Calu3 (cell line): ENCODE results near the gene TMEM178B. TPM values are rescaled to one million over a fixed set of nuclear protein-coding genes. Genes with fewer than 3 reads are reported as not detected.

Experiments
- BruUV-seq: library from RNA; stranded (reverse); fragments of 400-500 nt; replicated peaks from 2 replicates; lab custom pipeline; 2021; lab: Mats Ljungman, UMichigan
- CTCF ChIA-PET: fragments of 300-600 bp; sonication (Branson Sonifier 250); formaldehyde crosslinking; loops from one replicate; lab custom pipeline; 2022; ENCODE audit warnings: antibody characterized with exemption; lab: Charles Lee
- DNase-seq: peaks from one replicate; pipeline ENCODE4 v3.0.0; 2022
- H3K27ac Mint-ChIP-seq: one replicate; pipeline ENCODE4 v1.8.0; 2022; ENCODE audit warnings: mixed read lengths; ENCODE audit not compliant: unreplicated experiment
- H3K27me3 Mint-ChIP-seq: one replicate; pipeline ENCODE4 v1.8.0; 2022; ENCODE audit warnings: mixed read lengths; ENCODE audit not compliant: unreplicated experiment
- H3K36me3 Mint-ChIP-seq: one replicate; pipeline ENCODE4 v1.8.0; 2022; ENCODE audit warnings: mild to moderate bottlenecking, moderate library complexity, mixed read lengths; ENCODE audit not compliant: insufficient read depth, unreplicated experiment
- H3K4me1 Mint-ChIP-seq: one replicate; pipeline ENCODE4 v1.8.0; 2022; ENCODE audit warnings: mild to moderate bottlenecking, low read depth, mixed read lengths; ENCODE audit not compliant: unreplicated experiment
- H3K4me3 Mint-ChIP-seq: one replicate; pipeline ENCODE4 v1.8.0; 2022; ENCODE audit warnings: mild to moderate bottlenecking, low read depth, moderate library complexity, mixed read lengths; ENCODE audit not compliant: unreplicated experiment
- H3K9me3 Mint-ChIP-seq: one replicate; pipeline ENCODE4 v1.8.0; 2022; ENCODE audit warnings: low read depth, mixed read lengths; ENCODE audit not compliant: unreplicated experiment
- intact Hi-C: fragments of 100-400 bp; cut with micrococcal nuclease; formaldehyde crosslinking; loops from one replicate; pipeline ENCODE4 v1.10.0; 2022; ENCODE audit not compliant: unreplicated experiment
- total RNA-seq: library from RNA; stranded (reverse); gene quantifications from 2 replicates; pipeline ENCODE4 v1.2.3, GENCODE V29; 2022
- TF ChIP-seq, protein P1 (sequence below): fragments of 200-600 bp; IDR thresholded peaks from one replicate; pipeline ENCODE4 v1.8.0; 2022; ENCODE audit warnings: antibody characterized with exemption; ENCODE audit not compliant: unreplicated experiment

TMEM178B gene
- total RNA-seq, 1 experiment from 2014 or later: 1.5 TPM

DNA sequence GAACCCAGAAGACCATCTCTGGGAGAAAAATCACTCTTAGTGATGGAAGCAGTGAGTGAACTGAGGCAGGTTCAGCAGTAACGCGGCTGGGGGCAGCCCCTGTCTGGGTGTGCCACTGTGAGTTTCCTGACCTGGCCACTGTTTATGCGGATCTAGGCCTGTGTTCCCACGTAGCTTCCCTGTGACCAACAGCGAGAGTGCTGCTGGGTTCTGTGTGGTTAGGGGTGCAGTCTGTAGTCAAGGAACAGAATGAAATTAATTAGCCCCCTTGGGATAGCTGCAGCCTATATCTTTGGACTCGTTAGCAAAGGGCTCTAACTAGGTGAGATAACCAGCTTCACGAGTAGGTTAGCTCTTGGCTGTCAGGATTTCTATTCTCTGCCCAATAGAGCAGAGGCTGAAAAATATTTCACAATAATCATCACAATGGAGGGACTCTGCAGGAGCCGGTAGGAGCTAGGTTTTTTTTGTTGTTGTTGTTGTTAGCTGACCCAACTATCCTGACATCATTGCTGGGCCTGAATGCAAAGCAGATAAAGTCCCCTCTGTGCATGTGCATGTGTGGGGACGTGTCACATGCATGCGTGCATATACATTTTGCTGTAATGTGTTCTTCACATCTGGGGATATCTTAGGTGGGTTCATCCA is 164.9 kb downstream of the TMEM178B start:
- Mint-ChIP-seq H3K4me1 (no peaks in the 10 kb centered on the region), H3K27me3 (peaks cover 12% of the 10 kb centered on the region), H3K27ac (no peak overlapping the region), H3K4me3 (no peak overlapping the region), H3K36me3 (peaks cover 3% of the 10 kb centered on the region), H3K9me3 (no peaks in the 10 kb centered on the region)
- no peak for DNase-seq
- intact Hi-C loops: loop anchor here (10.0 kb wide), 1 partner anchor 296 kb away; no protein-coding TSS in a partner anchor
- CTCF ChIA-PET: no interaction called here
- no TSS peak for BruUV-seq
- TF ChIP-seq, protein P1, sequence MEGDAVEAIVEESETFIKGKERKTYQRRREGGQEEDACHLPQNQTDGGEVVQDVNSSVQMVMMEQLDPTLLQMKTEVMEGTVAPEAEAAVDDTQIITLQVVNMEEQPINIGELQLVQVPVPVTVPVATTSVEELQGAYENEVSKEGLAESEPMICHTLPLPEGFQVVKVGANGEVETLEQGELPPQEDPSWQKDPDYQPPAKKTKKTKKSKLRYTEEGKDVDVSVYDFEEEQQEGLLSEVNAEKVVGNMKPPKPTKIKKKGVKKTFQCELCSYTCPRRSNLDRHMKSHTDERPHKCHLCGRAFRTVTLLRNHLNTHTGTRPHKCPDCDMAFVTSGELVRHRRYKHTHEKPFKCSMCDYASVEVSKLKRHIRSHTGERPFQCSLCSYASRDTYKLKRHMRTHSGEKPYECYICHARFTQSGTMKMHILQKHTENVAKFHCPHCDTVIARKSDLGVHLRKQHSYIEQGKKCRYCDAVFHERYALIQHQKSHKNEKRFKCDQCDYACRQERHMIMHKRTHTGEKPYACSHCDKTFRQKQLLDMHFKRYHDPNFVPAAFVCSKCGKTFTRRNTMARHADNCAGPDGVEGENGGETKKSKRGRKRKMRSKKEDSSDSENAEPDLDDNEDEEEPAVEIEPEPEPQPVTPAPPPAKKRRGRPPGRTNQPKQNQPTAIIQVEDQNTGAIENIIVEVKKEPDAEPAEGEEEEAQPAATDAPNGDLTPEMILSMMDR: no peak

DNA sequence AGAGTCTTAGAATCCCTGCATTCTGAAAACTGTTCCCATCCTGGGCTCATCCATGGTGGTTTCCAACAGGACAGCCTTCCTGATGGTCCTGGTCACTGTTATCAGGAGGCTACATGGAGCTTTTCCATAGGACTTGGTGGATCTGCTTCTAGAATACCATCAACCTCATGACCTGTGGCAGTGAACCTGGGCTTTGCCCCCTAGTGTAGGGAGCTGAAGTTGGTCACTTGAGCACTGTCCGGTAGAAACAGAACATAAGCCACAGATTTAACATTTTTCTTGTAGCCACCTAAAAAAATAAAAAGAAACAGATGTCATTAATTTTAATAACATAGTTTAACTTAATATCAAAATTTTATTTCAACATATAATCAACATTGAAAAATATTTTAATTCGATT is 165.8 kb downstream of the TMEM178B start:
- BruUV-seq: no TSS peak
- intact Hi-C loops: loop anchor here (10.0 kb wide), 1 partner anchor 295 kb away; no protein-coding TSS in a partner anchor
- CTCF ChIA-PET: no interaction called here
- no peaks in the 10 kb centered on the region for H3K4me1 Mint-ChIP-seq
- peaks cover 2% of the 10 kb centered on the region for H3K27me3 Mint-ChIP-seq
- H3K9me3 Mint-ChIP-seq: no peaks in the 10 kb centered on the region
- no peak overlapping the region for H3K4me3 Mint-ChIP-seq
- no peak for DNase-seq
- H3K36me3 Mint-ChIP-seq: peaks cover 3% of the 10 kb centered on the region
- TF ChIP-seq, protein P1: no peak
- H3K27ac Mint-ChIP-seq: no peak overlapping the region

- no peak overlapping the region for H3K4me3 Mint-ChIP-seq
- no peaks in the 10 kb centered on the region for H3K27me3 Mint-ChIP-seq
- no peaks in the 10 kb centered on the region for H3K36me3 Mint-ChIP-seq
- BruUV-seq: no TSS peak
- no peak for DNase-seq
- TF ChIP-seq, protein P1: no peak
- CTCF ChIA-PET: no interaction called here
- no peaks in the 10 kb centered on the region for H3K4me1 Mint-ChIP-seq
- no peak overlapping the region for H3K27ac Mint-ChIP-seq
- H3K9me3 Mint-ChIP-seq: no peaks in the 10 kb centered on the region
- intact Hi-C loops: no loop called here
Observed at GRCh38 chr7:141242568-141242967, 168.7 kb downstream of the TMEM178B start.

GRCh38 chr7:141243368-141243767 is 169.5 kb downstream of the TMEM178B start:
- no peaks in the 10 kb centered on the region for H3K9me3 Mint-ChIP-seq
- H3K27me3 Mint-ChIP-seq: no peaks in the 10 kb centered on the region
- H3K4me3 Mint-ChIP-seq: no peak overlapping the region
- H3K4me1 Mint-ChIP-seq: no peaks in the 10 kb centered on the region
- DNase-seq: no peak
- BruUV-seq: no TSS peak
- H3K27ac Mint-ChIP-seq: no peak overlapping the region
- no peaks in the 10 kb centered on the region for H3K36me3 Mint-ChIP-seq
- CTCF ChIA-PET: no interaction called here
- intact Hi-C loops: no loop called here
- TF ChIP-seq, protein P1: no peak
